CD14-positive monocyte (primary cell): Measurements from ENCODE around the gene SLC35B3. TPM values are rescaled to one million over a fixed set of nuclear protein-coding genes. Genes with fewer than 3 reads are reported as not detected.

Experiments
- DNase-seq, 3 donors: peaks; one replicate each; pipeline ENCODE4 v3.0.0-alpha.2; 2011 to 2022
- H2AFZ ChIP-seq: 2 replicates; pipeline ENCODE4 v1.6.0; 2012; ENCODE audit warnings: mild to moderate bottlenecking, low read depth, low read length, inconsistent platforms; ENCODE audit not compliant: insufficient read depth, poor library complexity, severe bottlenecking
- H3K27ac ChIP-seq, 2 donors: 1 replicate in 1 of 2; 2 replicates in 1 of 2; pipeline ENCODE4 v1.5.1; 2012 to 2013; ENCODE audit warnings: low read length in 2 of 2, control low read depth in 1 of 2, inconsistent platforms in 1 of 2, low read depth in 1 of 2, mild to moderate bottlenecking in 1 of 2
- H3K27me3 ChIP-seq, 2 donors: one replicate each; pipeline versions ENCODE4 v1.6.0 to v1.6.1; 2011 to 2013; ENCODE audit warnings: low read length in 2 of 2; ENCODE audit not compliant: control insufficient read depth in 2 of 2, insufficient read depth in 2 of 2
- H3K36me3 ChIP-seq, 2 donors: replicated peaks in 1 of 2; 1 replicate in 1 of 2; 2 replicates in 1 of 2; pipeline versions ENCODE4 v1.5.1 to v1.6.1; 2012 to 2013; ENCODE audit warnings: low read length in 2 of 2, control low read depth in 1 of 2, inconsistent platforms in 1 of 2, mild to moderate bottlenecking in 1 of 2; ENCODE audit not compliant: insufficient read depth in 2 of 2, control insufficient read depth in 1 of 2
- H3K4me1 ChIP-seq, 2 donors: 1 replicate in 1 of 2; 2 replicates in 1 of 2; pipeline versions ENCODE4 v1.5.1 to v1.6.1; 2012 to 2013; ENCODE audit warnings: low read length in 2 of 2, control low read depth in 1 of 2, inconsistent platforms in 1 of 2, mild to moderate bottlenecking in 1 of 2, moderate library complexity in 1 of 2; ENCODE audit not compliant: insufficient read depth in 2 of 2, control insufficient read depth in 1 of 2
- H3K4me2 ChIP-seq: replicated peaks from 2 replicates; pipeline ENCODE3; 2012; ENCODE audit warnings: low read length, moderate library complexity, mild to moderate bottlenecking; ENCODE audit not compliant: poor library complexity, severe bottlenecking; ENCODE audit errors: extremely low read depth
- H3K4me3 ChIP-seq, 3 experiments: fragments of 200-600 bp in 1 of 3; sonication (generic) in 1 of 3; replicated peaks in 1 of 3; 1 replicate in 2 of 3; 2 replicates in 1 of 3; pipeline ENCODE4 v1.5.1; 2011 to 2013; ENCODE audit warnings: low read length in 3 of 3, mild to moderate bottlenecking in 3 of 3, control low read depth in 2 of 3, low read depth in 2 of 3, inconsistent platforms in 1 of 3, moderate library complexity in 1 of 3
- H3K79me2 ChIP-seq: 2 replicates; pipeline ENCODE4 v1.6.0; 2012; ENCODE audit warnings: mild to moderate bottlenecking, control low read depth, inconsistent platforms, low read length, moderate library complexity; ENCODE audit not compliant: insufficient read depth
- H3K9ac ChIP-seq: 2 replicates; pipeline ENCODE4 v1.6.0; 2017; ENCODE audit warnings: low read length, mild to moderate bottlenecking; ENCODE audit not compliant: insufficient read depth, poor library complexity, severe bottlenecking
- H3K9me3 ChIP-seq, 2 donors: replicated peaks in 1 of 2; 1 replicate in 1 of 2; 2 replicates in 1 of 2; pipeline versions ENCODE4 v1.5.1 to v1.6.1; 2012 to 2013; ENCODE audit warnings: low read length in 2 of 2, control low read depth in 1 of 2; ENCODE audit not compliant: control insufficient read depth in 1 of 2, insufficient read depth in 1 of 2
- H4K20me1 ChIP-seq: 2 replicates; pipeline ENCODE4 v1.6.0; 2012; ENCODE audit warnings: mild to moderate bottlenecking, low read length, control low read depth, moderate library complexity; ENCODE audit not compliant: insufficient read depth
- H3K27ac Mint-ChIP-seq, 7 donors: one replicate each; pipeline ENCODE4 v1.8.0; 2020; ENCODE audit warnings: mild to moderate bottlenecking in 7 of 7, mixed read lengths in 7 of 7, moderate library complexity in 6 of 7, inconsistent platforms in 2 of 7
- H3K27me3 Mint-ChIP-seq, 3 donors: one replicate each; pipeline ENCODE4 v1.8.0; 2021 to 2022; ENCODE audit warnings: low read depth in 3 of 3, mild to moderate bottlenecking in 3 of 3, mixed read lengths in 3 of 3, moderate library complexity in 3 of 3, inconsistent platforms in 1 of 3
- H3K36me3 Mint-ChIP-seq, 2 donors: one replicate each; pipeline ENCODE4 v1.8.0; 2020; ENCODE audit warnings: mixed read lengths in 2 of 2, inconsistent platforms in 1 of 2, mild to moderate bottlenecking in 1 of 2
- H3K4me1 Mint-ChIP-seq: one replicate; pipeline ENCODE4 v1.8.0; 2020; ENCODE audit warnings: mild to moderate bottlenecking, mixed read lengths
- H3K4me3 Mint-ChIP-seq, 2 donors: one replicate each; pipeline ENCODE4 v1.8.0; 2020; ENCODE audit warnings: mild to moderate bottlenecking in 2 of 2, mixed read lengths in 2 of 2, moderate library complexity in 1 of 2
- H3K9me3 Mint-ChIP-seq, 7 donors: one replicate each; pipeline ENCODE4 v1.8.0; 2020 to 2022; ENCODE audit warnings: mixed read lengths in 7 of 7, mild to moderate bottlenecking in 6 of 7, moderate library complexity in 6 of 7, inconsistent platforms in 2 of 7
- CTCF ChIP-seq: fragments of 200-600 bp; IDR thresholded peaks from one replicate; pipeline ENCODE4 v1.8.0; 2022; ENCODE audit warnings: antibody characterized with exemption, mild to moderate bottlenecking
- WGBS: methylation state at CpG from one replicate; pipeline ENCODE4 v1.1.5; 2013; ENCODE audit warnings: missing lambda C conversion rate; ENCODE audit not compliant: insufficient coverage; 5-methylcytosine and 5-hydroxymethylcytosine counted together
- intact Hi-C, 2 donors: fragments of 100-400 bp; cut with micrococcal nuclease; formaldehyde crosslinking; loops; one replicate each; pipeline versions ENCODE4 v1.15.0 to v1.15.1; 2023
- polyA plus RNA-seq, 3 donors: library from polyadenylated mRNA; depleted of rRNA in 1 of 3; unstranded in 2 of 3; stranded (reverse) in 1 of 3; fragments of 300-500 nt in 2 of 3; fragments of >200 nt in 1 of 3; fragmentation: Illumina TruSeq in 2 of 3; gene quantifications; 1 replicate in 2 of 3; 2 replicates in 1 of 3; pipeline ENCODE4 v1.2.3, GENCODE V29; 2012 to 2021

SLC35B3 gene
- polyA plus RNA-seq, 3 donors = 7.9 to 14.0 (median 9.3) TPM

- Histone ChIP-seq H3K9me3 (no peaks in the 10 kb centered on the region), H3K4me1 (no peaks in the 10 kb centered on the region), H3K36me3 (no peaks in the 10 kb centered on the region), H3K4me2 (no peak overlapping the region), H3K79me2 (no peaks in the 10 kb centered on the region), H3K9ac (no peak overlapping the region), H4K20me1 (no peaks in the 10 kb centered on the region), H3K4me3 (no peak overlapping the region), H3K27ac (no peak overlapping the region), H3K27me3 (no peaks in the 10 kb centered on the region), H2AFZ (no peak overlapping the region)
- Mint-ChIP-seq H3K4me1 (no peaks in the 10 kb centered on the region), H3K27ac (no peak overlapping the region), H3K9me3 (peaks cover 0 to 19% (median 11%) of the 10 kb centered on the region in 7 donors), H3K27me3 (peaks cover 0 to 4% (median 3%) of the 10 kb centered on the region in 3 donors), H3K36me3 (no peaks in the 10 kb centered on the region), H3K4me3 (no peak overlapping the region)
- intact Hi-C loops = no loop called here
- no CpG with 5 or more reads among the region's 1 CpG for WGBS
- no peak for DNase-seq
- TF ChIP-seq CTCF = no peak
Measured at GRCh38 chr6:8462694-8463093, 27.3 kb upstream of the SLC35B3 start.

- Histone ChIP-seq H3K4me1 (no peaks in the 10 kb centered on the region), H3K27me3 (no peaks in the 10 kb centered on the region), H3K9ac (no peak overlapping the region), H4K20me1 (no peaks in the 10 kb centered on the region), H3K4me3 (no peak overlapping the region), H3K27ac (no peak overlapping the region), H3K36me3 (no peaks in the 10 kb centered on the region), H3K79me2 (no peaks in the 10 kb centered on the region), H2AFZ (no peak overlapping the region), H3K4me2 (no peak overlapping the region), H3K9me3 (no peaks in the 10 kb centered on the region)
- Mint-ChIP-seq H3K27me3 (peaks cover 0 to 4% (median 3%) of the 10 kb centered on the region in 3 donors), H3K9me3 (peaks cover 0 to 19% (median 11%) of the 10 kb centered on the region in 7 donors), H3K27ac (no peak overlapping the region), H3K36me3 (no peaks in the 10 kb centered on the region), H3K4me3 (no peak overlapping the region), H3K4me1 (no peaks in the 10 kb centered on the region)
- intact Hi-C loops = no loop called here
- no peak for TF ChIP-seq CTCF
- no peak for DNase-seq
- 92% methylated on average over 3 of the region's 3 CpGs for WGBS
Measured at GRCh38 chr6:8462169-8462568, 26.8 kb upstream of the SLC35B3 start.
